Caco-2 (cell line): Measurements from ENCODE around the gene PHF10. TPM values are rescaled to one million over a fixed set of nuclear protein-coding genes. Genes with fewer than 3 reads are reported as not detected.

Source experiments
- BruUV-seq: library from RNA; stranded (reverse); fragments of 400-500 nt; replicated peaks from 2 replicates; lab custom pipeline; 2021; lab: Mats Ljungman, UMichigan
- CTCF ChIA-PET: fragments of 300-600 bp; sonication (Branson Sonifier 250); formaldehyde crosslinking; loops from one replicate; lab custom pipeline; 2022; ENCODE audit warnings: antibody characterized with exemption; lab: Charles Lee
- POLR2A ChIA-PET: fragments of 300-600 bp; sonication (Branson Sonifier 250); formaldehyde crosslinking; loops from one replicate; lab custom pipeline; 2022; ENCODE audit warnings: antibody characterized with exemption; lab: Charles Lee
- DNase-seq, 2 experiments: peaks; one replicate each; pipeline versions ENCODE4 v3.0.0 to v3.0.0-alpha.2; 2020 to 2022
- H3K27me3 ChIP-seq: replicated peaks from 2 replicates; pipeline ENCODE4 v1.6.0; 2011; ENCODE audit warnings: low read length; ENCODE audit not compliant: control insufficient read depth, insufficient read depth
- H3K36me3 ChIP-seq: 2 replicates; pipeline ENCODE4 v1.5.1; 2011; ENCODE audit warnings: low read length; ENCODE audit not compliant: control insufficient read depth, insufficient read depth
- H3K4me1 ChIP-seq: fragments of 250-450 bp; sonication (Bioruptor Pico); 2 replicates; pipeline ENCODE4 v1.5.1; 2020; ENCODE audit warnings: mild to moderate bottlenecking
- H3K4me3 ChIP-seq: 2 replicates; pipeline ENCODE4 v1.5.1; 2011; ENCODE audit warnings: low read depth, mild to moderate bottlenecking, control low read depth, low read length
- H3K9me3 ChIP-seq: fragments of 250-450 bp; sonication (Bioruptor Pico); 2 replicates; pipeline ENCODE4 v1.5.1; 2020; ENCODE audit warnings: mild to moderate bottlenecking, moderate library complexity
- H3K27ac Mint-ChIP-seq: one replicate; pipeline ENCODE4 v1.8.0; 2022; ENCODE audit warnings: mixed read lengths; ENCODE audit not compliant: unreplicated experiment
- H3K27me3 Mint-ChIP-seq: one replicate; pipeline ENCODE4 v1.8.0; 2022; ENCODE audit warnings: mixed read lengths; ENCODE audit not compliant: insufficient read depth, unreplicated experiment
- H3K36me3 Mint-ChIP-seq: one replicate; pipeline ENCODE4 v1.8.0; 2022; ENCODE audit warnings: mild to moderate bottlenecking, mixed read lengths; ENCODE audit not compliant: insufficient read depth, unreplicated experiment
- H3K4me1 Mint-ChIP-seq: one replicate; pipeline ENCODE4 v1.8.0; 2022; ENCODE audit warnings: low read depth, mixed read lengths; ENCODE audit not compliant: unreplicated experiment
- H3K4me3 Mint-ChIP-seq: one replicate; pipeline ENCODE4 v1.8.0; 2022; ENCODE audit warnings: mild to moderate bottlenecking, moderate library complexity, mixed read lengths; ENCODE audit not compliant: unreplicated experiment
- H3K9me3 Mint-ChIP-seq: one replicate; pipeline ENCODE4 v1.8.0; 2022; ENCODE audit warnings: mixed read lengths; ENCODE audit not compliant: unreplicated experiment
- CTCF ChIP-seq, 2 experiments: fragments of 200-600 bp in 1 of 2; IDR thresholded peaks; 1 replicate in 1 of 2; 2 replicates in 1 of 2; pipeline versions ENCODE4 v1.5.1 to v1.8.0; 2011 to 2022; ENCODE audit warnings: antibody characterized with exemption in 1 of 2, control low read depth in 1 of 2, inconsistent platforms in 1 of 2, low read depth in 1 of 2, low read length in 1 of 2, mild to moderate bottlenecking in 1 of 2, moderate library complexity in 1 of 2; ENCODE audit not compliant: insufficient read depth in 1 of 2, severe bottlenecking in 1 of 2, unreplicated experiment in 1 of 2
- intact Hi-C: fragments of 100-400 bp; cut with micrococcal nuclease; formaldehyde crosslinking; loops from one replicate; pipeline ENCODE4 v1.10.0; 2022; ENCODE audit not compliant: unreplicated experiment
- total RNA-seq: library from RNA; stranded (reverse); gene quantifications from 2 replicates; pipeline ENCODE4 v1.2.3, GENCODE V29; 2022

The PHF10 gene
- total RNA-seq, 1 experiment from 2014 or later = 75.7 TPM

- Mint-ChIP-seq H3K27me3 (no peaks in the 10 kb centered on the region), H3K4me1 (peaks cover 15% of the 10 kb centered on the region), H3K4me3 (peak overlapping the region; percentile 77), H3K36me3 (peaks cover 18% of the 10 kb centered on the region), H3K9me3 (no peaks in the 10 kb centered on the region), H3K27ac (peak overlapping the region; percentile 83)
- ChIA-PET CTCF (no interaction called here), POLR2A (interaction anchor here (1.2 to 1.4 kb wide), 2 partner anchors 16 to 26 kb away, joined by 6 to 14 read pairs; partner anchors contain the start of genes DYNLT2 and ERMARD)
- Histone ChIP-seq H3K36me3 (no peaks in the 10 kb centered on the region), H3K27me3 (no peaks in the 10 kb centered on the region), H3K4me1 (peaks cover 18% of the 10 kb centered on the region), H3K4me3 (no peak overlapping the region), H3K9me3 (no peaks in the 10 kb centered on the region)
- BruUV-seq = no TSS peak
- no peak for DNase-seq
- intact Hi-C loops = no loop called here
- no peak for TF ChIP-seq CTCF (IDR thresholded peaks at IDR 0.05; ENCODE audit: insufficient read depth in 1 of 2, low read depth in 1 of 2, low read length in 1 of 2, severe bottlenecking in 1 of 2, unreplicated experiment in 1 of 2)
Observed at GRCh38 chr6:169726049-169726400, 1.7 kb upstream of the PHF10 start.

GRCh38 chr6:169725125-169726048 is 1.1 kb upstream of the PHF10 start:
- Histone ChIP-seq H3K27me3 (no peaks in the 10 kb centered on the region), H3K9me3 (no peaks in the 10 kb centered on the region), H3K36me3 (no peaks in the 10 kb centered on the region), H3K4me3 (peak overlapping the region; percentile 77), H3K4me1 (peaks cover 18% of the 10 kb centered on the region)
- peak overlapping the region; percentile 83 for H3K27ac Mint-ChIP-seq
- ChIA-PET CTCF (no interaction called here), POLR2A (interaction anchor here (0.6 to 1.4 kb wide), 3 partner anchors 15 to 1789 kb away, joined by 3 to 14 read pairs (median 6); partner anchors contain the start of genes DYNLT2 and ERMARD)
- intact Hi-C loops = loop anchor here (1.0 kb wide), 1 partner anchor 26 kb away; the partner anchor contains the start of genes DYNLT2 and ERMARD
- H3K9me3 Mint-ChIP-seq = no peaks in the 10 kb centered on the region
- H3K36me3 Mint-ChIP-seq = peaks cover 21% of the 10 kb centered on the region
- peak; percentile 78 to 83 for DNase-seq
- H3K4me1 Mint-ChIP-seq = peaks cover 17% of the 10 kb centered on the region
- peak overlapping the region; percentile 77 for H3K4me3 Mint-ChIP-seq
- BruUV-seq = TSS peak; percentile 46
- H3K27me3 Mint-ChIP-seq = no peaks in the 10 kb centered on the region
- no peak for TF ChIP-seq CTCF (IDR thresholded peaks at IDR 0.05; ENCODE audit: insufficient read depth in 1 of 2, low read depth in 1 of 2, low read length in 1 of 2, severe bottlenecking in 1 of 2, unreplicated experiment in 1 of 2)

- H3K4me1 Mint-ChIP-seq = peaks cover 20% of the 10 kb centered on the region
- H3K9me3 Mint-ChIP-seq = no peaks in the 10 kb centered on the region
- no peak for TF ChIP-seq CTCF (IDR thresholded peaks at IDR 0.05; ENCODE audit: insufficient read depth in 1 of 2, low read depth in 1 of 2, low read length in 1 of 2, severe bottlenecking in 1 of 2, unreplicated experiment in 1 of 2)
- H3K27me3 Mint-ChIP-seq = no peaks in the 10 kb centered on the region
- Histone ChIP-seq H3K4me3 (peak overlapping the region; percentile 77), H3K4me1 (peaks cover 19% of the 10 kb centered on the region), H3K36me3 (no peaks in the 10 kb centered on the region), H3K9me3 (no peaks in the 10 kb centered on the region), H3K27me3 (no peaks in the 10 kb centered on the region)
- H3K4me3 Mint-ChIP-seq = peak overlapping the region; percentile 77
- BruUV-seq = no TSS peak
- intact Hi-C loops = loop anchor here (5.0 kb wide), 1 partner anchor 558 kb away; no protein-coding TSS in a partner anchor
- ChIA-PET POLR2A (interaction anchor here (0.8 kb wide), 1 partner anchor 28 kb away, joined by 4 read pairs; the partner anchor contains the start of gene ERMARD), CTCF (no interaction called here)
- H3K27ac Mint-ChIP-seq = no peak overlapping the region
- DNase-seq = peak in 1 of 2 experiments; percentile 61
- H3K36me3 Mint-ChIP-seq = peaks cover 32% of the 10 kb centered on the region
Observed at GRCh38 chr6:169723991-169724493, 258 bp downstream of the PHF10 start.
